ENCODE measurements around the gene MNAT1.
"Not testable (repeated sequence)": the region's sequence is repeated elsewhere in the genome, so short reads cannot be mapped to it uniquely, and the experiment has no call there.

GRCh38 chr14:60779745-60780514 is 45.4 kb downstream of the MNAT1 start:
- TF ChIP-seq, protein P1, sequence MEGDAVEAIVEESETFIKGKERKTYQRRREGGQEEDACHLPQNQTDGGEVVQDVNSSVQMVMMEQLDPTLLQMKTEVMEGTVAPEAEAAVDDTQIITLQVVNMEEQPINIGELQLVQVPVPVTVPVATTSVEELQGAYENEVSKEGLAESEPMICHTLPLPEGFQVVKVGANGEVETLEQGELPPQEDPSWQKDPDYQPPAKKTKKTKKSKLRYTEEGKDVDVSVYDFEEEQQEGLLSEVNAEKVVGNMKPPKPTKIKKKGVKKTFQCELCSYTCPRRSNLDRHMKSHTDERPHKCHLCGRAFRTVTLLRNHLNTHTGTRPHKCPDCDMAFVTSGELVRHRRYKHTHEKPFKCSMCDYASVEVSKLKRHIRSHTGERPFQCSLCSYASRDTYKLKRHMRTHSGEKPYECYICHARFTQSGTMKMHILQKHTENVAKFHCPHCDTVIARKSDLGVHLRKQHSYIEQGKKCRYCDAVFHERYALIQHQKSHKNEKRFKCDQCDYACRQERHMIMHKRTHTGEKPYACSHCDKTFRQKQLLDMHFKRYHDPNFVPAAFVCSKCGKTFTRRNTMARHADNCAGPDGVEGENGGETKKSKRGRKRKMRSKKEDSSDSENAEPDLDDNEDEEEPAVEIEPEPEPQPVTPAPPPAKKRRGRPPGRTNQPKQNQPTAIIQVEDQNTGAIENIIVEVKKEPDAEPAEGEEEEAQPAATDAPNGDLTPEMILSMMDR (IDR thresholded peaks at IDR 0.05; ENCODE audit: borderline replicate concordance, extremely low read depth, low read length, poor library complexity, severe bottlenecking): not testable (repeated sequence)
- TF ChIP-seq EZH2 (IDR thresholded peaks at IDR 0.05; ENCODE audit: borderline replicate concordance, low read depth, low read length, severe bottlenecking): not testable (repeated sequence)
